Thymus (tissue), 11 donors: Measurements from ENCODE around the gene B9D1. TPM values are rescaled to one million over a fixed set of nuclear protein-coding genes. Genes with fewer than 3 reads are reported as not detected.

ENCODE experiments used
- DNase-seq, 9 donors: peaks; one replicate each; pipeline ENCODE4 v3.0.0-alpha.2; 2013; ENCODE audit warnings: low spot score in 9 of 9, low read depth in 6 of 9, missing footprints in 1 of 9
- H3K27ac ChIP-seq, 2 donors: one replicate each; pipeline ENCODE4 v1.5.1; 2013; ENCODE audit warnings: control low read depth in 1 of 2, low read depth in 1 of 2, low read length in 1 of 2, mild to moderate bottlenecking in 1 of 2, moderate library complexity in 1 of 2
- H3K27me3 ChIP-seq, 2 donors: one replicate each; pipeline ENCODE4 v1.5.1; 2013; ENCODE audit warnings: low read length in 1 of 2; ENCODE audit not compliant: control insufficient read depth in 2 of 2, insufficient read depth in 1 of 2
- H3K36me3 ChIP-seq, 2 donors: one replicate each; pipeline ENCODE4 v1.5.1; 2013; ENCODE audit warnings: low read length in 1 of 2, mild to moderate bottlenecking in 1 of 2, moderate library complexity in 1 of 2; ENCODE audit not compliant: control insufficient read depth in 2 of 2, insufficient read depth in 2 of 2
- H3K4me1 ChIP-seq, 2 donors: one replicate each; pipeline ENCODE4 v1.5.1; 2013; ENCODE audit warnings: low read length in 2 of 2; ENCODE audit not compliant: control insufficient read depth in 2 of 2, insufficient read depth in 2 of 2
- H3K4me3 ChIP-seq, 2 donors: one replicate each; pipeline ENCODE4 v1.5.1; 2013; ENCODE audit warnings: low read length in 2 of 2, control low read depth in 1 of 2, mild to moderate bottlenecking in 1 of 2
- H3K9me3 ChIP-seq, 2 donors: one replicate each; pipeline ENCODE4 v1.5.1; 2013; ENCODE audit warnings: low read length in 1 of 2, mild to moderate bottlenecking in 1 of 2; ENCODE audit not compliant: control insufficient read depth in 2 of 2, insufficient read depth in 1 of 2
- WGBS: extraction: QIAGEN DNeasy Blood & Tissue Kit; methylation state at CpG from one replicate; pipeline ENCODE4 v1.1.7; 2013; 5-methylcytosine and 5-hydroxymethylcytosine counted together
- polyA plus RNA-seq: library from polyadenylated mRNA; stranded (reverse); fragments of 200-250 nt; gene quantifications from one replicate; pipeline ENCODE4 v1.2.3, GENCODE V29; 2013
- total RNA-seq: library from RNA; stranded (reverse); fragments of 120-200 nt; gene quantifications from one replicate; pipeline ENCODE4 v1.2.4, GENCODE V29; 2013
- donor health status: healthy.

The B9D1 gene
- total and polyA plus RNA-seq, 2 donors: 5.4 to 6.4 TPM

DNA sequence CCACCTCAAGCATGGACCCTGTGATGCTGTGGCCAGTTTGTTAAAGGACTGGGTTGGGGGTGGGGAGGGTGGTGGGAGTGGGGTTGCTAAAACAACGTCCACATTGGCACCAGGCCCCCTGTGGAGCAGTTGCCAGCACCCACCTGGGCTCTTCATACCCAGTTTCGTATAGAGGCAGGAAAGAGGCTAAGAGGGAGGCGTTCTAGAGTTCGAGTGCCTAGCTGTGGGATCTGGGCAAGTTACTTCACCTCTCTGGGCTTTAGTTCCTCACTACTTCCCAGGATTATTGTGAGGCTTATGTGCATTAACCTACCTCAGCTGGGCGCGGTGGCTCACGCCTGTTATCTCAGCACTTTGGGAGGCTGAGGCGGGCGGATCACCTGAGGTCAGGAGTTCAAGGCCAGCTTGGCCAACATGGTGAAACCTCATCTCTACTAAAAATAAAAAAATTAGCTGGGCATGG lies 23.0 kb upstream of the B9D1 start:
- Histone ChIP-seq H3K4me3 (no peak overlapping the region), H3K36me3 (peaks cover 30 to 35% of the 10 kb centered on the region in 2 donors), H3K4me1 (peaks cover 28 to 63% of the 10 kb centered on the region in 2 donors), H3K27me3 (no peaks in the 10 kb centered on the region), H3K9me3 (no peaks in the 10 kb centered on the region), H3K27ac (peak overlapping the region in 1 of 2 donors; percentile 89)
- WGBS: 79% methylated on average over 9 of the region's 9 CpGs
- DNase-seq: no peak

DNA sequence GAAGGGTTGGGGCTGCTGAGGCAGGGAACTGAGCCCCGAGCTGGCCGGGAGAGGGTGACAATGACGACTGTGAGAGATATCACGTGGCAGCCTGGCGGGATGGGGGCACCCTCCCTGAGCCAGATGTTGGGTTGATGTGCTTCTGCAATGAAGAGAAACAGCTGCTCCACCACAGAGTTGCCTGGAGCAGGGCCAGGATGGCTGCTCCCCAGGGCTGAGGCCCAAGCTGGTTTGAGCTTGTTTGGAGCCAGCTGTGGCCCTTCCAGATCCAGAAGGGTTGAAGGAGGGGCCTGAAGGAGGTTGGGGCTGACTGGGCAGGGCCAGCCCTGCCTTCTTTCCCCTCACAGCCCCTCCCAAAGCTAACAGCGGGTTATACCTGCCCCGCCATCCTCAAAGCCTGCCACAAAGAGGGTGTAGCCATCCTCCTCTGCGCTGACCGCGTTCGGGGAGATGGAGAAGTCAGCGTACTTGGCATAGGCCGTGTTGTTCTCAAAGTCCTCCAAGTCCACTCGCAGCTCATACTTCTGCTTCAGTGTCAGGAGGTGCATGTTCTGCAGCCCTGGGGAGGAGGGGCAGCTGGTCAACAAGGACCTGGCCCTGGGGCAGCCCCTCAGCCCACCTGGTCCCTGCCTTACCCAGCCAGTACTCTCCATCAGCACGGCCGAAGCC lies 22.3 kb upstream of the B9D1 start:
- DNase-seq: peak; percentile 44 to 88 (median 73)
- Histone ChIP-seq H3K27me3 (no peaks in the 10 kb centered on the region), H3K27ac (peak overlapping the region; percentile 11 to 89), H3K4me3 (no peak overlapping the region), H3K9me3 (no peaks in the 10 kb centered on the region), H3K4me1 (peaks cover 28 to 57% of the 10 kb centered on the region in 2 donors), H3K36me3 (peaks cover 35 to 41% of the 10 kb centered on the region in 2 donors)
- 20% methylated on average over 16 of the region's 16 CpGs for WGBS

DNA sequence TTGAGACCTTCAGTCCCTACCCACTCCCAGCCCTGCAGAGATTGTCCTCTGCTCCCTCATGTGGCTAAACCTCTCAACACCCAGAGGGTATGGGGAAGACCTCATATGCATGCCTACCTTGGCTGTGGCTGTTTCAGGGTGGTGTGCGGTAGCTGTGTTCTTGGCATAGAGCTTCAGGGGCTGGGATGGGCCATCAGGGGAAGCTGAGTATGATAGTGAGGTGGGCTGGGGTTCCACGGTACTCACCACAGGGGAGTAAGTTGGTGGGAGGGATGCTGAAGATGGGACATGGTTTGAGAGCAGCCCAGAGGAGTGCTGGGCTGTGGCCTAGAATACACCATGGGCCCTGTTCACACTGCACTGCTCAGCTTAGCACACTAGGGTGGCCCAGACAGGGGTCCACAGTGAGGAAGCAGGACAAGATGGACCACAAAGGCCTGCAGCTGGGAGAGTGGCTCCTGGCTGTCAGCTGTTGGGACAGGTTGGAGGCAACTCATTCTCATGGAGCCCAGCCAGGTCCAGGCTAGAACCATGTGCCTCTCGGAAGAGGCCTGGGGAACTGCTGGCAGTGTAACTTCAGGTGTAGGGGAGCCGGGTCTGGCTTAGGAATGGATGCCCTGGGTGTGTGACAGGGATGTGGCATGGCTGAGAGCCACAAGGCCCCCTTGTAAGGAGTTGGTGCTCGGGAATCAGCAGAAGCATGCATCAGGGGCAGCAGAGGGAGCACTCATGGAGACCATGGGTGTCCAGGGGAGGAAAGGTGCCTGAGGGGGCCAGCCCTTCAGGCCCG lies 21.4 kb upstream of the B9D1 start:
- H3K9me3 ChIP-seq: no peaks in the 10 kb centered on the region
- H3K27ac ChIP-seq: peak overlapping the region in 1 of 2 donors; percentile 89
- DNase-seq: no peak
- H3K4me3 ChIP-seq: no peak overlapping the region
- no peaks in the 10 kb centered on the region for H3K27me3 ChIP-seq
- H3K4me1 ChIP-seq: peaks cover 28 to 58% of the 10 kb centered on the region in 2 donors
- WGBS: 97% methylated on average over 6 of the region's 6 CpGs
- peaks cover 40 to 47% of the 10 kb centered on the region in 2 donors for H3K36me3 ChIP-seq

DNA sequence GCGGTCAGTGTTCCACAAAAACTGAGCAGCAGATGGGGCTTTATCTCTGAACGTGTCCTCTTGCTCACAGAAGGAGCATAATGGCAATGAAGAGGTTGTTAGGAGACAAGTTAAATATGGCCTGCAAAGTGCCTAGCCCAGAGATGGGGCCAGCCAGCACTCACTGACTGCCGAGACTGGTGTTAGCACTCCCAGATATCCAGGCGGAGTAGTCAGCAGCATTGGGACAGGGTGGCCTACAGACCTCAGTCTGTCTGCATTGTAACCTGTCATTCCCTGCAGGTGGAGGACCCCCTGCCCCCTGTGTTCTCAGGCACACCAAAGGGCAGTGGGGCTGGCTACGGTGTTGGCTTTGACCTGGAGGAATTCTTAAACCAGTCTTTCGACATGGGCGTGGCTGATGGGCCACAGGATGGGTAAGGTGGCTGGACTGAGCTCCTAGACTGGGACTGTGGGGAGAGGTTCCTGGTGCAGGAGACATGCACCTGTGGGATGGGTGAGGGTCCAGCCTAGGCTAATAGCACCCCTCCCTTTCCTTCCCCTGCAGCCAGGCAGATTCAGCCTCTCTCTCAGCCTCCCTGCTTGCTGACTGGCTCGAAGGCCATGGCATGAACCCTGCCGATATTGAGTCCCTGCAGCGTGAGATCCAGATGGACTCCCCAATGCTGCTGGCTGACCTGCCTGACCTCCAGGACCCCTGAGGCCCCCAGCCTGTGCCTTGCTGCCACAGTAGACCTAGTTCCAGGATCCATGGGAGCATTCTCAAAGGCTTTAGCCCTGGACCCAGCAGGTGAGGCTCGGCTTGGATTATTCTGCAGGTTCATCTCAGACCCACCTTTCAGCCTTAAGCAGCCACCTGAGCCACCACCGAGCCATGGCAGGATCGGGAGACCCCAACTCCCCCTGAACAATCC lies 20.3 kb upstream of the B9D1 start:
- H3K27ac ChIP-seq: no peak overlapping the region
- no peaks in the 10 kb centered on the region for H3K9me3 ChIP-seq
- H3K4me1 ChIP-seq: peaks cover 27 to 50% of the 10 kb centered on the region in 2 donors
- DNase-seq: no peak
- WGBS: 97% methylated on average over 13 of the region's 13 CpGs
- no peaks in the 10 kb centered on the region for H3K27me3 ChIP-seq
- H3K36me3 ChIP-seq: peaks cover 40 to 47% of the 10 kb centered on the region in 2 donors
- no peak overlapping the region for H3K4me3 ChIP-seq

DNA sequence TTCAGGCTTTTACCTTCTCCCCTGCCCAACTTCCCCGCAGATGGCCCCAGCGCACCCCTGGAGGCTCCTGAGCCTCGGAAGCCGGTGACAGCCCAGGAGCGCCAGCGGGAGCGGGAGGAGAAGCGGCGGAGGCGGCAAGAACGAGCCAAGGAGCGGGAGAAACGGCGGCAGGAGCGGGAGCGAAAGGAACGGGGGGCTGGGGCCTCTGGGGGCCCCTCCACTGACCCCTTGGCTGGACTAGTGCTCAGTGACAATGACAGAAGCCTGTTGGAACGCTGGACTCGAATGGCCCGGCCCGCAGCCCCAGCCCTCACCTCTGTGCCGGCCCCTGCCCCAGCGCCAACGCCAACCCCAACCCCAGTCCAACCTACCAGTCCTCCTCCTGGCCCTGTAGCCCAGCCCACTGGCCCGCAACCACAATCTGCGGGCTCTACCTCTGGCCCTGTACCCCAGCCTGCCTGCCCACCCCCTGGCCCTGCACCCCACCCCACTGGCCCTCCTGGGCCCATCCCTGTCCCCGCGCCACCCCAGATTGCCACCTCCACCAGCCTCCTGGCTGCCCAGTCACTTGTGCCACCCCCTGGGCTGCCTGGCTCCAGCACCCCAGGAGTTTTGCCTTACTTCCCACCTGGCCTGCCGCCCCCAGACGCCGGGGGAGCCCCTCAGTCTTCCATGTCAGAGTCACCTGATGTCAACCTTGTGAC lies 19.4 kb upstream of the B9D1 start:
- H3K36me3 ChIP-seq: peaks cover 40 to 47% of the 10 kb centered on the region in 2 donors
- WGBS: 98% methylated on average over 31 of the region's 31 CpGs
- H3K9me3 ChIP-seq: no peaks in the 10 kb centered on the region

DNA sequence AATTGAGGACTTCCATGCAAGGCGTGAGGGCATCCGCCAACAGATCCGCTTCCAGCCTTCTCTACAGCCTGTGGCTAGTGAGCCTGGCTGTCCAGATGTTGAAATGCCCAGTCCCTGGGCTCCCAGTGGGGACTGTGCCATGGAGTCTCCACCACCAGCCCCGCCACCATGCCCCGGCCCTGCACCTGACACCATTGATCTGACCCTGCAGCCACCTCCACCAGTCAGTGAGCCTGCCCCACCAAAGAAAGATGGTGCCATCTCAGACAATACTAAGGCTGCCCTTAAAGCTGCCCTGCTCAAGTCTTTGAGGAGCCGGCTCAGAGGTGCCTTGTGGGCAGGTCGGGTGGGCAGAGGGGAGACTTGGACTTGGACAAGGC lies 18.8 kb upstream of the B9D1 start:
- H3K27me3 ChIP-seq: no peaks in the 10 kb centered on the region
- H3K4me1 ChIP-seq: peaks cover 19 to 40% of the 10 kb centered on the region in 2 donors
- no peak overlapping the region for H3K27ac ChIP-seq
- peaks cover 40 to 47% of the 10 kb centered on the region in 2 donors for H3K36me3 ChIP-seq
- no peak for DNase-seq
- H3K9me3 ChIP-seq: no peaks in the 10 kb centered on the region
- no peak overlapping the region for H3K4me3 ChIP-seq
- 98% methylated on average over 7 of the region's 7 CpGs for WGBS

More for the DNA sequence above, 19.4 kb upstream of the B9D1 start:
- H3K27ac ChIP-seq: no peak overlapping the region
- H3K4me3 ChIP-seq: no peak overlapping the region
- peaks cover 22 to 43% of the 10 kb centered on the region in 2 donors for H3K4me1 ChIP-seq
- H3K27me3 ChIP-seq: no peaks in the 10 kb centered on the region
- DNase-seq: no peak

DNA sequence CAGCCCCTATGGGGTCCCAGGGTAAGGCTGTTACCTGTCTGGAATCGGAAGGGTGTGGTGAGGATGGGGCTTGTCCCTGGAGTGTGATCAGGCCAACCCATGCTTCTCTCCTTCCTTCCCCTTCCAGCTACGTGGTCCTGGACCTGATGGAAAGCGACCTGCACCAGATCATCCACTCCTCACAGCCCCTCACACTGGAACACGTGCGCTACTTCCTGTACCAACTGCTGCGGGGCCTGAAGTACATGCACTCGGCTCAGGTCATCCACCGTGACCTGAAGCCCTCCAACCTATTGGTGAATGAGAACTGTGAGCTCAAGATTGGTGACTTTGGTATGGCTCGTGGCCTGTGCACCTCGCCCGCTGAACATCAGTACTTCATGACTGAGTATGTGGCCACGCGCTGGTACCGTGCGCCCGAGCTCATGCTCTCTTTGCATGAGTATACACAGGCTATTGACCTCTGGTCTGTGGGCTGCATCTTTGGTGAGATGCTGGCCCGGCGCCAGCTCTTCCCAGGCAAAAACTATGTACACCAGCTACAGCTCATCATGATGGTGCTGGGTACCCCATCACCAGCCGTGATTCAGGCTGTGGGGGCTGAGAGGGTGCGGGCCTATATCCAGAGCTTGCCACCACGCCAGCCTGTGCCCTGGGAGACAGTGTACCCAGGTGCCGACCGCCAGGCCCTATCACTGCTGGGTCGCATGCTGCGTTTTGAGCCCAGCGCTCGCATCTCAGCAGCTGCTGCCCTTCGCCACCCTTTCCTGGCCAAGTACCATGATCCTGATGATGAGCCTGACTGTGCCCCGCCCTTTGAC lies 18.2 kb upstream of the B9D1 start:
- WGBS: 98% methylated on average over 29 of the region's 29 CpGs
- Histone ChIP-seq H3K36me3 (peaks cover 40 to 47% of the 10 kb centered on the region in 2 donors), H3K4me3 (no peak overlapping the region), H3K27me3 (no peaks in the 10 kb centered on the region), H3K4me1 (peaks cover 16 to 33% of the 10 kb centered on the region in 2 donors), H3K9me3 (no peaks in the 10 kb centered on the region), H3K27ac (no peak overlapping the region)
- no peak for DNase-seq
